ENCODE results near the gene JOSD2.
A peak's percentile ranks its signal among the peaks of the same experiment; 100 is the strongest.
"Not testable (repeated sequence)": the region's sequence is repeated elsewhere in the genome, so short reads cannot be mapped to it uniquely, and the experiment has no call there.

JOSD2 gene

GRCh38 chr19:50547385-50548190 lies 36.6 kb upstream of the JOSD2 start:
- no peak for DNase-seq (ENCODE audit: low read depth in 2 of 2)

- DNase-seq (ENCODE audit: low read depth in 2 of 2), result no peak
Observed at GRCh38 chr19:50546527-50547221, 35.7 kb upstream of the JOSD2 start.

GRCh38 chr19:50542943-50543342 lies 32.0 kb upstream of the JOSD2 start:
- DNase-seq (ENCODE audit: low read depth in 2 of 2), result no peak

- peak; percentile 39 to 65 for DNase-seq (ENCODE audit: low read depth in 2 of 2)
Observed at GRCh38 chr19:50537769-50538230, 26.8 kb upstream of the JOSD2 start.

GRCh38 chr19:50537306-50537685 lies 26.3 kb upstream of the JOSD2 start:
- no peak for DNase-seq (ENCODE audit: low read depth in 2 of 2)

GRCh38 chr19:50536662-50537305 lies 25.8 kb upstream of the JOSD2 start:
- no peak for DNase-seq (ENCODE audit: low read depth in 2 of 2)

- DNase-seq (ENCODE audit: low read depth in 2 of 2), result no peak
Observed at GRCh38 chr19:50535672-50536187, 24.7 kb upstream of the JOSD2 start.

- no peak for DNase-seq (ENCODE audit: low read depth in 2 of 2)
Observed at GRCh38 chr19:50534478-50534877, 23.5 kb upstream of the JOSD2 start.

GRCh38 chr19:50532952-50533351 lies 22.0 kb upstream of the JOSD2 start:
- no peak for DNase-seq (ENCODE audit: low read depth in 2 of 2)

- DNase-seq (ENCODE audit: low read depth in 2 of 2), result no peak
Observed at GRCh38 chr19:50531171-50531612, 20.2 kb upstream of the JOSD2 start.

GRCh38 chr19:50528052-50528451 lies 17.1 kb upstream of the JOSD2 start:
- DNase-seq (ENCODE audit: low read depth in 2 of 2), result not testable (repeated sequence)

GRCh38 chr19:50522881-50523280 lies 11.9 kb upstream of the JOSD2 start:
- no peak for DNase-seq (ENCODE audit: low read depth in 2 of 2)

- no peak for DNase-seq (ENCODE audit: low read depth in 2 of 2)
Observed at GRCh38 chr19:50520822-50521465, 10.0 kb upstream of the JOSD2 start.

- no peak for DNase-seq (ENCODE audit: low read depth in 2 of 2)
Observed at GRCh38 chr19:50519006-50519575, 8.1 kb upstream of the JOSD2 start.

- no peak for DNase-seq (ENCODE audit: low read depth in 2 of 2)
Observed at GRCh38 chr19:50518091-50519005, 7.4 kb upstream of the JOSD2 start.

- no peak for DNase-seq (ENCODE audit: low read depth in 2 of 2)
Observed at GRCh38 chr19:50517704-50518075, 6.7 kb upstream of the JOSD2 start.

- DNase-seq (ENCODE audit: low read depth in 2 of 2), result no peak
Observed at GRCh38 chr19:50516964-50517703, 6.1 kb upstream of the JOSD2 start.

- no peak for DNase-seq (ENCODE audit: low read depth in 2 of 2)
Observed at GRCh38 chr19:50516456-50516855, 5.5 kb upstream of the JOSD2 start.

- no peak for DNase-seq (ENCODE audit: low read depth in 2 of 2)
Observed at GRCh38 chr19:50515168-50515561, 4.2 kb upstream of the JOSD2 start.
